Hepatic stellate cell (primary cell): Measurements from ENCODE around the gene SOWAHA.
"Not testable (repeated sequence)": the region's sequence is repeated elsewhere in the genome, so short reads cannot be mapped to it uniquely, and the experiment has no call there.

Experiments used
- DNase-seq: peaks from one replicate; pipeline ENCODE4 v3.0.0; 2011; ENCODE audit warnings: low spot score

Gene SOWAHA

DNA sequence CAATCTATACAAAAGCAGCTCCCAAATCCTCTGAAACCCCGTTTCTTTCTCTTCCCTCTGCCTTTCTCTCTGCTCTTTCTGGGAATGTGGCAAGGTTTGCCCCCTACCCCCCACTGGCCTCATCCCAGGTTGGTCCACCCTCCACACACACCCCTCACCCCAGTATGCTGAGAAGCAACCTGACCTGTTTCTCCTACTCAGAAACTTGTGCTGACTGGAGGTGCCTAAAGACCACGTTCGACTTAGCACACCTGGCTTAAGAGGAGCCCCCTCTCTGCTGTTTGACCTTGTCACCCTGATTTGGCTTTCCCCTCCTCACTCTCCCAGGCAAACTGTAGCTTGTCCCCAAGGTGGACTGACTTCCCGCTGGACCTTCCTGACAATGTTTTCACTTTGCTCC is 35.0 kb upstream of the SOWAHA start:
- no peak for DNase-seq

DNA sequence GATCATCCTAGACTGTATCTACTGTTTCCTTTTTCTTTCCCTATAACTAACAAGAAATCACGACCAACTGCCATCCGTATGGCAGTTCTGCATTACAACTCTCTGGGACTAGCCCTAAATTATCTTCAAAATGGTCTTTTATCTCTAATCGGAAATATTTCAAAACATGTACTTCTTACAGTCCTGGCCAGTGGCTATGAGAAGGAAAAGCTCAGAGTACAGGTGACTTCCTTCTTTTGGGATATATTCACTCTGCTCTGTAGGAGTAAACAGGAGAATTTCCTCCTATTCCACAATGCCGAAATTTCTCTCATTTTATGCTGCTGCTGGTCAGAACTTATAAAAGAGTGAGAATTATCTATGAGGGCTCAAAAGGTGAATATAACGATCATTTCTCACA is 34.2 kb upstream of the SOWAHA start:
- DNase-seq = no peak

DNA sequence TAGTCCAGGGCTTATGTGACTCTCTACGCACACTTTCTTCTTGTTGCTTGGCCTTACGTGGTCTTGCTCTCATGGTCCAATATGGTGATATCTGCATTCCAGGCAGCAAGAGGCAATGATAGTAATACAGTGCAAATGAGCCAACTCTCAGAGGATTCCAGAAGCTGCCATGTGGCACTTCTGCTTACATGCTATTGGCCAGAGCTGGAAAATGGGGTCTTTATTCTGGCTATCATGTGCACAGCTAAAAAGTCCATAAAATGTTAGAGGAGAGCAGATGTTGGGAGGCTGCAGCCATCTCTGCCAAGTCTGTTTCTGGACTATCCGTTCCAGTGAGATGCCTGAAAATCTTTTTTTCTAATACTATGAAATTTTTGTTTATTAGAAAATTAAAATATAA is 33.1 kb upstream of the SOWAHA start:
- DNase-seq = no peak

DNA sequence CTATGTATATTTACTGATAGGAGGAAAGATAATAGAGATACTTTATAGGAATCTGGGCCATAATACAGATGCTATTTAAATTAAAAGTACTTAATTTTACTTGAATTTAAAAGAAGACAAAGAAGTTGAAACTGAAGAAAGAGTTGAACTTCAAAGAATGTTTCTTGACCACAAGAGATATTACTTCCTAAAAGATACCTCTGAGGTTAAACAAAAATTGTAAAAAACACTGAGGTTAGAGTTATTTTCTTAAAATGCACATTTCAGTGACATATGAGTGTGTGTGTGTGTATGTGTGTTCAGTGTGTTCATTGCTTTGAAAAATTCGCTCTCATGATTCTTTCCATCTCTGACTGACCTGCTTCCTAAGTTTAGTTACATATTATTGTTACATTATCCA is 32.5 kb upstream of the SOWAHA start:
- DNase-seq = no peak

DNA sequence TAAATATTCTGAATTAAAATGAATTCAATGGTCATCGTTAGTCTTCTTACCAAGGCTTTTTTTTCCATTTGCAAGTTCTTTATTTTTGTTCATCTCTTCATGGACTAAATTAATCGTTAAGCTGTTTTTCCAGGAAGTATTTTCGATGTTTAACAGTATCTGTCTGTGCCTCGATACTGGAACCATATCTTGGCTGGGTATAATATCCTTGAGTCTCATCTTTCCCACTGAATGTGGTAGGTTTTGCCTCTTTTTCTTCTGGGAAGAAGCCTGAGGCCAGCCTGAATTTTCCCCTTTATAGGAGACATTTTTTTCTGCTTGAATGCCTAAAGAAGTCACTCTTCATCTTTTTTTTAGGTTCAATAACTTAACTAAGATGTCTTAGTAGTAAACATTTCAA is 32.1 kb upstream of the SOWAHA start:
- DNase-seq = no peak

DNA sequence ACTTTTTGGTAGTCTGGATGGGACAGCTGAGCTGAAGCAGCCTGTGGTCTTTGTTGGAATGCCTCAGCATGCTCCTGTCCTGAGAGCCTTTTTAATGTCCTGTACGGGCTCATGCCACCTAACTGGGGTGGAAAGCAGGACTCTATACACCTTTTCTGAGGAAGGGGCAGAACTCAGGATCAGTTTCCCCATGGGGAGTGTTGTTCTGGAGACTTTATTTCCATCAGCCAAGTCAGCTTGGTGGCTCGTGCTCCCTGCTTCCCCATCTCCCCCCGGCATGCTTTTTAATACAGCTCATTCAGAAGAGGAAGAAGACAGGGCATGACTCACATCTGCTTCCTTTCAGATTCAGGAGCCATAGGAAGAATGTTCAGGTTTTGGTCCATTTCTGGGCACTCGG is 31.0 kb upstream of the SOWAHA start:
- peak; percentile 58 for DNase-seq

DNA sequence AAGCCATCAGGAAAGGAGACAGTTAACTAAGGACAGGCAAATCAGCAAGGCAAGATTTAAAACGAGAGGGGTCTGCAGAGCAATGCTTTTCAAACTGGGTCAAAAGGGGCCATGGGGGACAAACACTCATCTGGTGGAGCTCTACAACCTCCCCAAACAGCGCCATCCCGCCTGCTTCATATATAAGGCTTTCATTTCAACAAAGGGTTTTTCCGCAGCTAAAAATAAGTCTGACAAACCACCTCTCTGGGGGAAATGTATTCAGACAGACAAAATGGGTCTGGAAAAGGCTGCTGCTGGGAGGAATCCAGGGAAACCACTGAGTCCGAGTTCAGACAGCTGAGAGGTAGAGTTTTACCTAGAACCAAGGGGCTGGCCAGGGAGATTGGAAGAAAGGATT is 27.7 kb upstream of the SOWAHA start:
- no peak for DNase-seq

DNA sequence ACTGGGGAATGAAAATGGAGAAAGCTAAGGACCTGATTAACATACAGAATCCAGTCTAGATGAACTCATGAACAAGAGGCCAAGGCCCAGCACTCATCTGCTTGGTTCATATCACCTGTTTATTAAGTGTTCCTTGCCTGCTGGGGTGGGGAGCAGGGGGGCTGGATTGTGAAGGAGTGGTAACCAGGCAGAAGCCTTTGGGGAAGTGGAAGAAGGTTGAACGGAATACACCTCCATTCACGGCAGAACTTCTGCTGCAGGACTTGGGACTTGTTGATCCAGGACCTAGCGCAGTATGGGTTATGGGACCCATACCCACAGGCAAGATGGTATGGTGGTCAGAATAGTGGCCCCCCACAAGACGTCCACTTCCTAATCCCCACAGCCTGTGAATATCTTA is 27.2 kb upstream of the SOWAHA start:
- DNase-seq = no peak

DNA sequence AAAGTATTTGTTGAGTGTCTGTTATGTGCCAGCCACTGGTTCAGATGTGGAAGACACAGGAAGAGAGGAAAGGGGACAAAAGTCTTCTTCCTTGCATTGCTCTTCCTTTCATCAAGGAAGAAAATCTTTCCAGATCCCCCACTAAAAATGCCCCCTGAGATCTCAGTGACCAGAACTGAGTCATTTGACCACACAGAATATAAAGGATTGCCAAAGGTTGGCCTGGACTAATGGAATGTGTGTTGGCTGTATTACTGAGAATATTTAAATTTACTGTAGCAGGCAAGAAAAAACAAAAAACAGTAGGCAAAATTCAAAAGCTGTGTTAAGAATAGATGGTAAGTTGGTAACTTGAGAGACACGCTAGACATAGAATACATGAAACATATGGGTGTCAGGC is 26.0 kb upstream of the SOWAHA start:
- no peak for DNase-seq

DNA sequence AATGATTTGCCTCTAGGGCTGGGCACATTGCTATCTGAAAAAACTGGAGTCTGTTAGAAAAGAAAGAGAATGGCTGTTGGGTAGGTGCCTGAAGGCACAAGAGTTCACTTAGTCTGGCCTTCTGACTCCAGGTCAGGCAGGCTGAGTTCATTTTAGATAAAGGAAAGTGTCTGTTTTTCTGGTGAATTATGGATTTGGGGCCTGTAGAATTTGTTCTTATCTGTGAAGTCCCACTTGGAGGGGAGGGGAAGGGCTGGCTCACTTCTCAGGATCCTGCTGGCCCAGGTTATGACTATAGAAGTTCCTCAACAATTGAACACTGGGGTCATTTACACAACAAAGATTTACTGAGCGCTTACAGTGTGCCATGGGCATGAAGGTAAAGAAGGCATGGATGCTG is 24.6 kb upstream of the SOWAHA start:
- DNase-seq = no peak

DNA sequence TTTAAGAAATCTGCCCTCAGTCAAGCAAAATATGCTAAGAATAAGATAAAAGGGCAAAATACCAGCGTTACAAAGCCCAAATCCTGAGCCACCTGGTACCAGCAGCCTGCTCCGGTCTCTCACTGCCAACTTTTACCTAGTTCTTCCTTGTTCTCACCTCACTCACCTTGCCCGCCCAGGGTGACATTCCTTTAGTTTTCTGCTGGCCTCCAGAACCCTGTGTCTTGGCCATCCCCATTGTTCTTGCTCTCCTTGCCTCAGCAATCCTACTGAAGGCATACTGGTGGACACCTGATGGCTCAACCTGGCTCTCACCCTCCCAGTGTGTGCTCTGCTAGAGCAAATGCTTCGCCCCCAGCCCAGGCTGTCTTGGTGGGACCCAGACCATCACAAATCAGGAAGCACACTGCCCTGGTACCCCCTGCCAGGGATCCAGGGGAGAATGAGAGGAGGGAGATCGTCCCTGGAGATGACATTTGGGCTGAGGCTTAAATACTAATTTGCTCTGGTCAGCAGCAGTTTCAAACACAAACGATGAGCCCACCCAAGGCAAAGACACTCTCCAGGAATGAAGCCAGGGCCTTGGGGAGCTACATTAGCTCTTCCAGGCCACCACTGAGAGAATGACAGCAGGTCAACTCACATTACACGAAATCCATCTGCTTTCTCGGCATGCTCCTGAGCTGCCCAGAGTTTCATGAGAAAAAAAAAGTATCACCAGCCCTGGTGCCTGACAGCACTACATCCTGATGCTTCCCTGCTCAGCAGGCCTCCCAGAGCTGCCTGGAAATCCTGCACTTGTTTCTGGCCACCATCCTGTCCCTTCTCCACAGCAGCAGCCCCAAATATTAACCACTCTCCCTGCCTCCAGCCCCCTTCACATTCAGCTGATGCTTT is 23.9 kb upstream of the SOWAHA start:
- no peak for DNase-seq

DNA sequence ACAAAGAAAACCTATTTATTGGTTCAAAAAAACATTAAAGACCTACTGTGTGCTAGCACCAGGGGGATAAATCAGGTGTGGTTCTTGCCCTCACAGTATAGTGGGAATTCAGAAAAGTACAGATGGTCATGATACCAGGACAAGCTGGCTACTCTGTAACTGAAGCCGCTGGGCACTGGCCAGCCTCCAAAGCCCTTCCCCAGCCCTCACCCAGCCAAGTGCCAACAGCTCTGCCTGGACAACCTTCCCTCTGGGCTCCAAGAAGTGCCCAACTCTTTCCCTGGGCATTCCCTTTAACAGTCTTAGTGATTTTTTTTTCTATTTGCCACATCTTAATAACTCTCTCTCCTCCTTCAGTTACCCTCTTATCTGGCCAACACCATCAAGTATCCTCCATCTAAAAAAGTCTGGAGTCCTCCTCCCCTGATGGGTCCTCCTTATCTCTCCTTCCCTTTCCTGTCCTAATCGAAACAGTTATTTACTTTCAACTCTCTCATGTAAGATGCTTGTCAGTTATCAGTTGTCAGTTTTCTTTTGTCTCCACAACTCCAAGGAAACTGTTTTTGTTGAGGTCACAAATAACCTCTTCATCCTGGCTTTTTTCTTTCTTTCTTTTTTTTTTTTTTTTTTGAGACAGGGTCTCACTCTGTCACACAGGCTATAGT is 22.8 kb upstream of the SOWAHA start:
- no peak for DNase-seq

DNA sequence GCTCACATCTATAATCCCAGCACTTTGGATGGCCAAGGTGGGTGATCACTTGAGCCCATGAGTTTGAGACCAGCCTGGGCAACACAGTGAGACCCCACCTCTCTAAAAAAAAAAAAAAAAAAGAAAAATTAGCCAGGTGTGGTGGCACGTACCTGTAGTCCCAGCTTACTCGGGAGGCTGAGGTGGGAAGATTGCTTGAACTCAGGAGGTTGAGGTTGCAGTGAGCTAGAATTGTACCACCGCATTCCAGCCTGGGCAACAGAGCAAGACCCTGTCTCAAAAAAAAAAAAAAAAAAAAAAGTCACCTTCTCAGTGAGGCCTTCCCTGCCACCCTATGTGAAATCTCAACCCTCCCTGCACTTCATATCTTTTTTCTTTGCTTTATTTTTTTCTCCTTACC is 22.1 kb upstream of the SOWAHA start:
- no peak for DNase-seq

DNA sequence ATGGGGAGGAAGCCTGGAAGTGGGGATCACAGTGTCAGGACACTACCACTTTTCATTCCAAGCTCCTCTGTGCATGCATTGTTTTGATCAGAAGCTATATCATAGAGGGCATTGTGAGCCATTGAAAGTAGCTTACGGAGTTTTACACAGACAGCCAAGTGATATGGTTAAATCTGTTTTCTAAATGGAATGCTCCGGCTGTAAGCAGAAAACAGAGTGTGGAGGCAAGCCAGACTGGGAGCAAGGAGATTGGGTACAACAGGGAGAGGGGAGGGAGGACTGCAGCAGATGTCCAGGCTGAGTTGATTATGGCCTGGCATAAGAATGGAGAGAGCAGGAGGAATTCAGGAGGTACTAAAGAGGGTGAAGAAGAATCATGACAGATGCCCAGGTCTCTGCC is 15.5 kb upstream of the SOWAHA start:
- DNase-seq = no peak

DNA sequence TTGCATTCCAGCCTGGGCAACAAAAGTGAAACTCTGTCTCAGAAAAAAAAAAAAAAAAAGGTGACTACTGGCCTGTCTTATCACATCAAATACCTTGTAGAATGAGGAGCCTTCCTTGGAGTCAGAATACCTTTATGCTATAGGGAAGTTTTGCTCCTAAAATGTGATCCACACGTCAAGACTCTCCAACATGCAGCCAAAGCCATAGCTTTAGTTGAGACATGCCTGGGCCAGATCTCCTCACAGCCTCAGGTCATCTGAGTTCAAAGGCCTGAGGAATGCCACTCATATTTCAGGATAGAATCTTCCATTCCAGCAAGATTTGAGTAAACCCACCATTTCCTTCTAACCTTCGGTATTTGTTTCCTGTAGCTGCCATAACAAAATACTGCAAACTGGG is 13.7 kb upstream of the SOWAHA start:
- no peak for DNase-seq

DNA sequence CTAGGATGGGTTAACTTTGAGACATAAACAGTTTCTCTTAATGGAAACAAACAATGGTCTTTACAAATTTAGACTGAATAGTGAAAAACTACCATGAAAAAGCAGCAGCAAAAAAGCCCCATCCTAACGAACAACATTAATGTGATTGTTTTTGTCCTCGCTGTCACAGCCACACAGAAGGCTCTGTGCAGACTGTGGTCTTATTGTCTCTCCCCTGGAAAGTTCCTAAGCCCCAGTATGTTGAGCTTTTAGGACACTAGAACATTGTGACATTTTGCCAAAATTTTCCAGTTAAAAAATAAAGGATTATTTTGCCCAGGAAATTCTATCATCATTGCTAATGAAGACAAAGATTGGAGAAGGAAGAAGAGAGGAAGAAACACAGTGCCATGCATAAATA is 12.6 kb upstream of the SOWAHA start:
- no peak for DNase-seq

DNA sequence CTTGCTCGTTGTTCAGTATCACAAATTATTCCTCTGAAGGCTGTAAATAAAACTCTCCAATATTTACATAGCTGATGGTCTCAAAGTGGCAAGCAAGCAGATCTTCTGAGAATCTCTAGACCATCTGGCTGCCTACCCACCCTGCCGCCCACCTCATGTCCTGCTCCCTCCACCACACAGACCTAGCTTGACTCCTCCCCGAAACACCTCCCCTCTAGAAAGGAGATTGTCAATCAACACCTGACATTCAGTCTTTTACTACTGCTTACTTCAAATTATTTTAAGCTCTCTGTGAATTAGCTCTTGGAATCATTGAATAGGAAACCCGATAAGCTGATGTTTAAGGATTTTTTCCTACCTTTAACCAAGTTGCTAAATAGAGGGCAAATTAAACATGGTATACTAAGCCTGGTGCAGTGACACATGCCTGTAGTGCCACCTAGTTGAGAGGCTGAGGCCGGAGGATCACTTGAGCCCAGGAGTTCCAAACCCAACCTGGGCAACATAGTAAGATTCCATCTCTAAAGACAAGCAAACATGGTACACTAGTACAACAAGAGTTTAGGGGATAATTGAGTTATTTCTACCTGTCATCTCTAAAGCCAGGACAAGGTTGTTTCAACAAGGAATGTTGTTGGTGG is 10.9 kb upstream of the SOWAHA start:
- DNase-seq = no peak

DNA sequence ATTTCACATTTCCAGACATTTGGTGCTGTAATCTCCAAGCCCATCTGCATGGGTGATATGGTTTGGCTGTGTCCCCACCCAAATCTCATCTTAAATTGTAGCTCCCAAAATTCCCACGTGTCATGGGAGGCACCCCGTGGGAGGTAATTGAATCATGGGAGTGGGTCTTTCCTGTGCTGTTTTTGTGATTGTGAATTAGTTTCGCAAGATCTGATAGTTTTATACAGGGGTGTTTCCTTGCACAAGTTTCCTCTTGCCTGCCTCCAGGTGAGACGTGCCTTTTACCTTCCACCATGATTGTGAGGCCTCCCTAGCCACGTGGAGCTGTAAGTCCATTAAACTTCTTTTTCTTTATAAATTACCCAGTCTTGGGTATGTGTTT is 10.4 kb upstream of the SOWAHA start:
- DNase-seq = not testable (repeated sequence)

DNA sequence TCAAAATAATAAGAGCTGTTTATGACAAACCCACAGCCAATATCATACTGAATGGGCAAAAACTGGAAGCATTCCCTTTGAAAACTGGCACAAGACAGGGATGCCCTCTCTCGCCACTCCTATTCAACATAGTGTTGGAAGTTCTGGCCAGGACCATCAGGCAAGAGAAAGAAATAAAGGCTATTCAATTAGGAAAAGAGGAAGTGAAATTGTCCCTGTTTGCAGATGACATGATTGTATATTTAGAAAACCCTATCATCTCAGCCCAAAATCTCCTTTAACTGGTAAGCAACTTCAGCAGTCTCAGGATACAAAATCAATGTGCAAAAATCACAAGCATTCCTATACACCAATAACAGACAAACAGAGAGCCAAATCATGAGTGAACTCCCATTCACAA is 8.9 kb upstream of the SOWAHA start:
- not testable (repeated sequence) for DNase-seq

DNA sequence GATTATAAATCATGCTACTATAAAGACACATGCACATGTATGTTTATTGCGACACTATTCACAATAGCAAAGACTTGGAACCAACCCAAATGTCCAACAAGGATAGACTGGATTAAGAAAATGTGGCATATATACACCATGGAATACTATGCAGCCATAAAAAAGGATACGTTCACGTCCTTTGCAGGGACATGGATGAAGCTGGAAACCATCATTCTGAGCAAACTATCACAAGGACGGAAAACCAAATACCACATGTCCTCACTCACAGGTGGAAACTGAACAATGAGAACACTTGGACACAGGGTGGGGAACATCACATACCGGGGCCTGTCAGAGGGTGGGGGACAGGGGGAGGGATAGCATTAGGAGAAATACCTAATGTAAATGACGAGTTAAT is 7.2 kb upstream of the SOWAHA start:
- not testable (repeated sequence) for DNase-seq

DNA sequence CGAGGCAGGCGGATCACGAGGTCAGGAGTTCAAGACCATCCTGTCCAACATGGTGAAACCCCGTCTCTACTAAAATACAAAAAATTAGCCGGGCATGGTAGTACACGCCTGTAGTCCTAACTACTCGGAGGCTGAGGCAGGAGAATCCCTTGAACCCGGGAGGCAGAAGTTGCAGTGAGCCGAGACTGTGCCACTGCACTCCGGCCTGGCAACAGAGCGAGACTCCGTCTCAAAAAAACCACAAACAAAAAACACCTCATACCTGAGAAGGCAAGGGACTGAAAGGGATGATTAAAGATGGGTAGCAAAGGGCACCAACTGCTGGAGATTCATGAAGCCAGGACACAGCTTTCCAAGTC is 6.3 kb upstream of the SOWAHA start:
- not testable (repeated sequence) for DNase-seq

DNA sequence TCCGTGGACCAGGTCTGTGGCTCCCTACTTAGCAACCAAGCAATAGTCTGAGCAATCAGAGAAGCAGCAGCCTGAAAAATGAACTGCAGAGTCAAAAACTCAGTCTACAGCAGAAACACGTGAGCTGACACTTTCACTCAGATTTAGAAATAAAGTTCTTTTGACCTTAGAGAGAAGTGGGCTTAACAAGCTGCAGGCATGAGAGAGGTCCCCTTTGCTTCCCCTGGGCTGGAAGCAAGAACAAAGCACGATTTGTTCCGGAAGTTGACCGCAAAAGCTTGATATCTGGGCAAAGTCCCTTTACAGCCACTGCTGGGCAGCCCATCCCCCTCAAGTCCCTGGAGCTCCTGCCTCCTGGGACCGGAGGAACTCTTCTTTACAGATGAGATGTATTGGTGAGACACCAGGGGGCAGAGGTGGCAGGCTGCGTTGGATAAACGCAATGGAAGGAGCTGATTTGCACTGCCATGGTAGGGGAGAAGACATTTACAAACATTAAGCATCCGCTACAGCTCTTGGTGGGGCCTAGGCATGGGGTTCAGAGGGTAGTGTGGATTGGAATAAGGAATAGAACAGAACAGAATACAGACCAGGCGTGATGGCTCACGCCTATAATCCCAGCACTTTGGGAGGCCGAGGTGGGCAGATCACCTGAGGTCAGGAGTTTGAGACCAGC is 5.8 kb upstream of the SOWAHA start:
- no peak for DNase-seq

DNA sequence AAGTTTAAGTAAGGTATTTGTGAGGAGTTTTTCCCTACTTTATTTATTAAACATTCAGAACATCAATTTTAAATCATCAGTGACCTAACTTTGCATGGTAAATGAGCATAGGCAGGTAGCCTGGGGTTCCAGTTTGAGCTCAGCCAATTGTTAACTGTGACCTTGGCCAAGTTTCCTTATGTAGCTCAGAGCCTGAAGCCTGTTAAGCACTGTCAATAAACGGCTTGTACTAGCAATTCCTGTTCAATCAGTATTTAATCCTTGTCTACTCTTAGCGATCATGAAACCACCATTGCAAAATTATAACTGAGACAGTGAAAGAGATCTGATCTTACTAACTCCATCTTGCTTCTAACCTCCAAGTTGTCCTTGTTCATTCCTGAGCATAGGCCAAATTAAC is 4.7 kb upstream of the SOWAHA start:
- no peak for DNase-seq
